HG03066 (cell line): ENCODE results near the gene MYB.

Source experiments
- ATAC-seq: cut with Tn5 transposase; IDR thresholded peaks from one replicate; pipeline ENCODE4 v1.9.1; 2021; ENCODE audit warnings: low read depth; ENCODE audit not compliant: unreplicated experiment

Gene MYB

DNA sequence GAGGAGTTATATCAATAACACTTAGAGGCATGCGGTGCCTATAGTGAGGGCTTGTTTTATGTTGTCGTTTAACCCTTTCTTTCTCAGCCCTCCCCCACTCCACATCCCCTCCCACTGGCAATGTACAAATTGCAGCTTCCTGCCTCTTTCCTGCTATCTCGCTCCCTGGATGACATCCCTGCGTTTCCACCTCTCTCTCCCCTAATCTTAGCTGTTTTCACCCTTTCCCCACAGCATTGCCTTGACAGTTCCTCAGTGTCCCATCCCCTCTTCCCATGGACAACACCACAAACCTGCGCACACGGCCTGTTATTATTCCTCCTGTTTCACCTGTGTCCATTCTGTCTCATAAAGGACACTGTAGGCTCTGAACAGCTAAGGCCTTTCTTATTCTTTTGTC lies 34.5 kb downstream of the MYB start:
- ATAC-seq: no peak

DNA sequence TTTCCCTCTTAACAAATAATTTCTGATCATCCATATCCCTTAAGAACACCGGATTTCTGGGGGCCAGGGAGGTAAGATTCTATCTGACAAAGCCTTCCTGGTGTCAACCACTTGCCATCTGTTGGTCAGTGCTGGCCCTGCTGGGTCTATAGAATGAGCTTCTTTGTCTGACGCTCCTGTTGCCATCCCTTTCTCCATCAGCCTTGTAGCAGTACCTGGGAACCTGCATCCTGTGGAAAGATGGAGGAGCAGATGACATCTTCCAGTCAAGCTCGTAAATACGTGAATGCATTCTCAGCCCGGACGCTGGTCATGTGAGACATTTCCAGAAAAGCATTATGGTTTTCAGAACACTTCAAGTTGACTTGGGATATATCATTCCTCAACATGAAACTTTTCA lies 36.6 kb downstream of the MYB start:
- no peak for ATAC-seq

DNA sequence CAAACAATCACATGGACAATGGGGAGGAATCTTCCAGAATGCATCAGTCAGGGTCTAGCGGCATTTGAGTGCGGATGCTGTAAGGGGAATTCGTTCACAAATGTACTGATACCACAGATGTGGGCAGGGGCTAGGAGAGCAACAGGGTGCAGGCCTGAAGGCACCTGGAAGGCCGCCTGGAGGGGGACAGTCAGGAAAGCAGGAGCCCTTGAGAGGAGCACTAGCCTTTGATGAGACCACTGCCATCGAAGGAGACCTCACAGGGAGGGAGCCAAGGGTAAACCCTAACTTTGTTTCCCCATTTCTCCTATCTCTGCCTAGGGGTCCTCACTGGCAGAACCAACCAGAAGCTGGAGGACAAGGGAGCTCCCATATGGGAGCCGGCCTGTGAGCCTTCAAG lies 38.2 kb downstream of the MYB start:
- ATAC-seq: no peak

- ATAC-seq: no peak
Observed at GRCh38 chr6:135221042-135221441, 39.9 kb downstream of the MYB start.

DNA sequence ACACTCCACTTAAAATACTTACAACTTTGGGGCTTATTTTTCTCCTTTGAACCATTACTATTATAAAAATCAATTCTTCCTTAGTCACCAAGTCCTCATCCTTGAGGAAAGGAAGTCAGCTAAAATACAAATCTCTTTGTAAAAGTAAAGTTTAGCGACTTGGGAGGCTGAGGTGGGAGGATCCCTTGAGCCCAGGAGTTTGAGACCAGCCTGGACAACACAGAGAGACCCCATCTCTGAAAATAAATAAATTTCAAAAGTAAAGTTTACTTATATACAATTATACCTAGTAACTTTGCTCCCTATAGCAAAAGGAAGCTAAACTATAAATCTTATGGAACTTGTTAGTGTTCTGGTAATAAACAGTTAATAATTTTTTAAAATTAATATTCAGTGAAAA lies 40.4 kb downstream of the MYB start:
- ATAC-seq: no peak

DNA sequence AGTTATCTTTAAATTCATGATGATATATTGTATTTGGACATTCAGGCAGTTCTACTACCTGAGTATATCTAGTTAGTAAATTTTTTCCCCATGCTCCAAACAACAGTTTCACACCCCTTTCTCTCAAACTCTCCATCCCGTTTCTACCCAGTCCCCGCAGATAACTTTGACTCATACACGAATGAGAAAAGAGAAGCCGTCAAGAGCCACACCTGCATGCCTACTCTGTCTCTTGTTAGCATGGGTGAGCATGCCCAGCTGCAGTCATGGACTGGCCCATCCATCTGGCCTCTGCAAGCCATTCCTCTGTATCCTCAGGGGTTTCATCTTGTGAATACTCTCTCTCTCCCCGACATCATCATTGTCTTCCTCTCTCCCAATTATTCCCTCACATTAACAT lies 41.5 kb downstream of the MYB start:
- ATAC-seq: no peak

GRCh38 chr6:135224037-135224647 lies 43.0 kb downstream of the MYB start:
- no peak for ATAC-seq

- ATAC-seq: no peak
Observed at GRCh38 chr6:135225911-135226310, 44.8 kb downstream of the MYB start.

DNA sequence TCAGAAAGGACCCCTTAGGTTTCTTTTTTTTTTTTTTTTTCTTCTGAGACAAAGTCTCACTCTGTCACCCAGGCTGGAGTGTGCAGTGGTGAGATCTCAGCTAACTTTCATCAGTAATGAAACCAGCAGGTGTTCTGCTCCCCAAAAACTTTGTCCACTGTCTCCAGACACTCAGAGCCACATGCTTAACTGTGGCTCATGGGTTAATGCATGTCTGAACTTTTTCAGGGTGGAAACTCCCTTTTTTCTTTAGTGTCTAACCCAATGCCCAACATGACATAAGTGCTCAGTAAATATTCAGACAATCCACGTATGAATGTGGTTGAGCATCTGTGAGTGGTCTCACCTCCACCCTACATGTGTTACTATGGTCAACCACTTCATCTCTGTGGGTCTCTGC lies 45.4 kb downstream of the MYB start:
- peak; percentile 77 for ATAC-seq

GRCh38 chr6:135227349-135227748 lies 46.2 kb downstream of the MYB start:
- ATAC-seq: no peak

- ATAC-seq: no peak
Observed at GRCh38 chr6:135227758-135228157, 46.6 kb downstream of the MYB start.

DNA sequence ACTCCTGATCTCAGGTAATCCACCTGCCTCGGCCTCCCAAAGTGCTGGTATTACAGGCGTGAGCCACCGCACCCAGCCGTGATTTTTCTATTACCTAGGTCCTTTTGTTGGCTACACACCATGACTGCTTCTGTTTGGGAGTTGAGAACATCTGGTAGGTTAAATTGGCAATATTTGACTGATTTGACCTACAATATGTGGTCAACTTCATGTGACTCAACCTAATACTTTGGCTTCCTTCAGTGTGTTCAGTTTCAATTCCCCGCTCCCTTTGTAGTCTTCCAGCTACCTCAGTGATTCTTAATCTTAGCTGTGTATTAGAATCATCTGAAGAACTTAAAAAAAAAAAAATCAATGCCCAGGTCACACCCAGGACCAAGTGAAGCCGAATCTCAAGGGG lies 47.4 kb downstream of the MYB start:
- no peak for ATAC-seq

DNA sequence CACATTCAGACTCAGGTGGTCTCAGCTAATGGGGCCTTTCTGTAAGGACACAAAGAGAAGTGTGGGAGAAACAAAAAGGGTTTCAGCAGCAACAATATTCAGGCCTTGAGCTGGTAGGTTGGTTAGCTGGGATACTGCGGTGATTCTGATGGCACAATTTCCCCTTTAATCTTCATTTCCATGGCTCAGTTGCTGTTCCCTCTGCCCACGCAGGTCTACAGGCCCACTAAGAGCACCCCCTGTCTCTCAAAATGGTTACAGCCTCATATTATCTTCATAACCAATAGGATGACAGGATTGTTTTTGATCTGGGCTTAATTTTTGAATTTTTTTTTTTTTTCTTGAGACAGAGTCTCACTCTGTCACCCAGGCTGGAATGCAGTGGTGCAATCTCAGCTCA lies 48.9 kb downstream of the MYB start:
- ATAC-seq: no peak

DNA sequence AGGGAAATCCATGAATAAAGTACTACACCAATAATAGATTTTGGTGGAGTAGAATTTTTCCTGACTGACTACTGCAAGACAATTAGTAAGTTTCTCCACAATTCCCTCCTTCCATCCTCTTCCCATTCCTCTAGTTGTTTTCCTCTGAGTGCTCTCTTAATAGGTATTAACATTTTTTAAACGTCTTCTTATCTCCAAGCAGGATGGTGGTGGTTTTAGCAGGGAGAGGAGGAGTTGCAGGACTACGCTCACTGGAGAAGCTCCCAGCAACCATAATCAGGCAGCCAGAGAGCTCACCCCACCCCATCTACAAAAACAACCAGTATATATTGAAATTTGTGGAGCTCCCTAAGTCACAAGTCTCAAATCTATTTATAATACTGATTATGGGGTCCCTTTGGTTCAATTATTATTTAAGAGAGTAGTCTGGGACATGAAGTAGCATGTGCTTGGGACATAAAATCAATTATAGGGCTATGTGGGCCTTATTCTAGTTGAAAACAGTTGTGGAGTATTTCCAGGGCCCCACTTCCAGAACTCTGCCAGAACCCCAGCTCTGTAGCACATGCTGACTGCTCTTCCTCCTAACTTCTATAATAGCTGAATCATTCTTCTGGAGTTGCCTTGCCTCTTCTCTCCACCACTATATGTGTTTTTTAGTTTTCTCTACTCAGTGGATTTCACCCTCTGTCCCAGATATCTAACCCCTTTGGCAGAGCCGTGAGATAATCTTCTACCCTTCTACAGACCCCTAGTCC lies 49.8 kb downstream of the MYB start:
- no peak for ATAC-seq

DNA sequence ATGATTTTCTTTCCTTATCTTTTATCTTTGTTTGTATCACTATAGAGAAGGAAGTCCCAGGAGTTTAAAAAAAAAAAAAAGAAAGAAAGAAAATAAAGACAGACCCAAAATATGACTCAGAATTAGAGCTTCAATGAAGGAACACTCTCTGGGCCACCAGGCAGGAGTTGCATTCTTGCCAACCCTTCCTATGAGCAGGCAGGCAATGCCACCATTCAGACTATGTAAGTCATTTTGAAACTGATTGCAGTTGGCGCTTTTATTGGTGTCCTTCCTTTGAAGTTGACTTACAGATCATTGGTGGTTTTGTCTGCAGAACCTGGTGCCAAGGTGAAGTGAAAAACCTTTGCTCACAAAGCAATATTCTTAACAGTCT lies 50.3 kb downstream of the MYB start:
- no peak for ATAC-seq

GRCh38 chr6:135233686-135234491 lies 52.8 kb downstream of the MYB start:
- ATAC-seq: peak; percentile 73

DNA sequence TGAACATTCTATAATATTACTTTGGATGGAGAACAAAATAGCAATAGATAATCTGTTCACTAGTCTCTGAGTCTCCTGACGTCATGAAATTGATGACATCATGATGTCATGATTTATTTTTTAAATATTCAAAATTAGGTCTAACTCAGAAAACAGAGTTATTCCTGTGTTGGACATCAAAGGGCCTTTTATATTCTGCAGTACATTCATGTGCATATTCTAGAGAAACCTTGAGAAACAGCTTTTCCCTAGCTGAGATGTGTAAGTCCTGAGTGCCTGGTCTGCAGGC lies 53.3 kb downstream of the MYB start:
- ATAC-seq: no peak

- ATAC-seq: no peak
Observed at GRCh38 chr6:135235716-135236115, 54.6 kb downstream of the MYB start.

DNA sequence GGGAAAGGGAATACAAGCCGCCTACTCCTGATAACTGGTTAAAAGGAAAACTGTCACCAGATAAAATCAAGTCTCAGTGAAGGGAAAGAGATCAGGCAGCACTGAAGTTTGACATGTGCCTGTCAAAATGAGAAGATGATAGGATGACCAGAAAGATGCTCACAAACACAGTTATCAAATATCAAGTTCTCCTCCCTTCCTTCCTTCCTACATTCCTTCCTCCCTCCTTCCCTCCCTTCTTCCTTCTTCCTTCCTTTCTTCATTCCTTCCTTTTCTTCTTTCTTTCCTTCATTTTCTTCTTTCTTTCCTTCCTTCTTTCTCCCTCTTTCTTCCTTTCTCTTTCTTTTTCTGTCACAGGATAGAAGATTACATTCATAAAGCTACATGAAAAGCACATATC lies 55.2 kb downstream of the MYB start:
- ATAC-seq: no peak

DNA sequence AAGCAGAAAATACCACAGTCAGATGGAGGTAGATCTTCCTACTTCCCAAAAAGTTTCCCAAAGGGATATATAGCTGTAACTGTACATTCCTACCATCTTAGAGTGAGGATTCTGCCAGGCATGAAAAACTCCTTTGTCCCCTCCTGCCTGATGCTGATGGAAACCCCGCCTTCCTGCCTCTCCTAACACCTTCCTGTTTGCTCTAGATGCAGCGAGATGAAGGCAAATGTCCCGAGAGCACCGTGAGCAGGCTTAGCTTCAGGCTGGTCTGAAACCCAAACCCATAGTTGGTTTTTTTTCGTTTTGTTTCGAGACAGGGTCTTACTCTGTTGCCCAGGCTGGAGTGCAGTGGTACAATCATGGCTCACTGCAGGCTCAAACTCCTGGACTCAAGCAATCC lies 55.6 kb downstream of the MYB start:
- ATAC-seq: no peak

GRCh38 chr6:135240711-135241110 lies 59.6 kb downstream of the MYB start:
- ATAC-seq: no peak
